Panc1 (cell line): ENCODE results near the gene MTAP. TPM values are rescaled to one million over a fixed set of nuclear protein-coding genes. Genes with fewer than 3 reads are reported as not detected.
A peak's percentile ranks its signal among the peaks of the same experiment; 100 is the strongest.

Experiments used
- ATAC-seq: fragments of 200-7000 bp; cut with Tn5 transposase; 2 replicates; pipeline ENCODE4 v1.9.1; 2020; ENCODE audit warnings: mild to moderate bottlenecking, moderate library complexity
- BruUV-seq: library from RNA; stranded (reverse); fragments of 400-500 nt; replicated peaks from 2 replicates; lab custom pipeline; 2021; lab: Mats Ljungman, UMichigan
- CTCF ChIA-PET: fragments of 300-600 bp; sonication (Branson Sonifier 250); formaldehyde crosslinking; loops from one replicate; lab custom pipeline; 2022; ENCODE audit warnings: antibody characterized with exemption; lab: Charles Lee
- POLR2A ChIA-PET: fragments of 300-600 bp; sonication (Branson Sonifier 250); formaldehyde crosslinking; loops from one replicate; lab custom pipeline; 2022; ENCODE audit warnings: antibody characterized with exemption; lab: Charles Lee
- DNase-seq: peaks from one replicate; pipeline ENCODE4 v3.0.0-alpha.2; 2010; ENCODE audit warnings: low read depth, low spot score
- H3K27ac ChIP-seq: 2 replicates; pipeline ENCODE4 v1.5.1; 2011; ENCODE audit warnings: mild to moderate bottlenecking, low read length, inconsistent platforms
- H3K27me3 ChIP-seq: fragments of 200-500 bp; sonication (Bioruptor generic); 2 replicates; pipeline ENCODE4 v1.6.0; 2014; ENCODE audit warnings: low read length, inconsistent platforms; ENCODE audit not compliant: control insufficient read depth, insufficient read depth
- H3K36me3 ChIP-seq: fragments of 200-500 bp; sonication (Bioruptor generic); 2 replicates; pipeline ENCODE4 v1.5.1; 2014; ENCODE audit warnings: inconsistent platforms, mild to moderate bottlenecking, low read length, moderate library complexity; ENCODE audit not compliant: control insufficient read depth, insufficient read depth
- H3K4me1 ChIP-seq: 2 replicates; pipeline ENCODE4 v1.5.1; 2011; ENCODE audit warnings: inconsistent platforms, mild to moderate bottlenecking, low read length, moderate library complexity; ENCODE audit not compliant: control insufficient read depth, insufficient read depth
- H3K4me3 ChIP-seq, 2 experiments: 2 replicates each; pipeline ENCODE4 v1.5.1; 2011 to 2012; ENCODE audit warnings: low read depth in 2 of 2, low read length in 2 of 2, mild to moderate bottlenecking in 2 of 2, inconsistent platforms in 1 of 2, moderate library complexity in 1 of 2
- H3K9me3 ChIP-seq: fragments of 200-500 bp; sonication (Bioruptor generic); 2 replicates; pipeline ENCODE4 v1.5.1; 2014; ENCODE audit warnings: low read depth, mild to moderate bottlenecking, inconsistent platforms, low read length, moderate library complexity; ENCODE audit not compliant: control insufficient read depth, insufficient read depth
- CTCF ChIP-seq: fragments of 450-650 bp; IDR thresholded peaks from 2 replicates; pipeline ENCODE4 v1.5.1; 2017; ENCODE audit warnings: mild to moderate bottlenecking
- POLR2AphosphoS5 ChIP-seq: IDR thresholded peaks from 2 replicates; pipeline ENCODE4 v1.6.1; 2012; ENCODE audit warnings: mild to moderate bottlenecking, low read depth, low read length, moderate library complexity
- REST ChIP-seq, 2 experiments: IDR thresholded peaks; 2 replicates each; pipeline ENCODE4 v1.6.1; 2011 to 2012; ENCODE audit warnings: low read depth in 2 of 2, control low read depth in 1 of 2, low read length in 1 of 2, mild to moderate bottlenecking in 1 of 2, moderate library complexity in 1 of 2; ENCODE audit not compliant: insufficient read depth in 1 of 2
- SIN3A ChIP-seq: IDR thresholded peaks from 2 replicates; pipeline ENCODE4 v1.6.1; 2012; ENCODE audit warnings: low read depth, mild to moderate bottlenecking, low read length, moderate library complexity, borderline replicate concordance; ENCODE audit not compliant: insufficient read depth
- TCF7L2 ChIP-seq: IDR thresholded peaks from 2 replicates; pipeline ENCODE4 v1.6.1; 2011; ENCODE audit warnings: mild to moderate bottlenecking, low read depth, low read length, inconsistent platforms
- in situ Hi-C: cut with HindIII; loops from 2 replicates; pipeline ENCODE4 v1.10.0; 2016; ENCODE audit warnings: low sequenced_read_pairs, low pct_unique_long_range_greater_than_20kb
- intact Hi-C: fragments of 100-400 bp; cut with micrococcal nuclease; formaldehyde crosslinking; loops from one replicate; pipeline ENCODE4 v1.10.0; 2022; ENCODE audit not compliant: unreplicated experiment
- total RNA-seq: library from RNA; stranded (reverse); gene quantifications from one replicate; pipeline ENCODE4 v1.2.1, GENCODE V29; 2021; ENCODE audit not compliant: unreplicated experiment

The MTAP gene
- total RNA-seq, 1 experiment from 2014 or later, result 9.6 TPM

- H3K27ac ChIP-seq, result no peak overlapping the region
- BruUV-seq, result no TSS peak
- TF ChIP-seq TCF7L2, result no peak
- TF ChIP-seq CTCF, result no peak
- TF ChIP-seq SIN3A, result no peak
- no peak for TF ChIP-seq REST (IDR thresholded peaks at IDR 0.05; ENCODE audit: insufficient read depth in 1 of 2, low read depth in 2 of 2, low read length in 1 of 2)
- H3K4me1 ChIP-seq, result no peaks in the 10 kb centered on the region
- H3K4me3 ChIP-seq, result peak overlapping the region in 1 of 2 experiments; percentile 18; a peak in 1 of 4 replicates
- POLR2A ChIA-PET, result no interaction called here
- ATAC-seq, result no peak
- intact Hi-C loops (no loop called here), in situ Hi-C loops (no loop called here)
- CTCF ChIA-PET, result no interaction called here
- no peaks in the 10 kb centered on the region for H3K9me3 ChIP-seq
- H3K36me3 ChIP-seq, result no peaks in the 10 kb centered on the region
- H3K27me3 ChIP-seq, result no peaks in the 10 kb centered on the region
- DNase-seq, result no peak
These were observed 171.9 kb downstream of the MTAP start for GRCh38 chr9:21974343-21974721.

GRCh38 chr9:21974722-21975409 is 172.4 kb downstream of the MTAP start:
- POLR2A ChIA-PET, result no interaction called here
- Histone ChIP-seq H3K27ac (no peak overlapping the region), H3K9me3 (no peaks in the 10 kb centered on the region), H3K4me3 (peak overlapping the region in 1 of 2 experiments; percentile 18; a peak in 1 of 4 replicates), H3K27me3 (no peaks in the 10 kb centered on the region), H3K4me1 (no peaks in the 10 kb centered on the region), H3K36me3 (no peaks in the 10 kb centered on the region)
- ATAC-seq, result no peak
- BruUV-seq, result no TSS peak
- in situ Hi-C loops (no loop called here), intact Hi-C loops (no loop called here)
- CTCF ChIA-PET, result no interaction called here
- DNase-seq, result no peak
- TF ChIP-seq SIN3A (no peak), POLR2AphosphoS5 (no peak), CTCF (no peak), REST (IDR thresholded peaks at IDR 0.05; ENCODE audit: insufficient read depth in 1 of 2, low read depth in 2 of 2, low read length in 1 of 2) (no peak), TCF7L2 (no peak)
